HG03064 (cell line): ENCODE data around the gene SLC38A11.

Experiments
- ATAC-seq: cut with Tn5 transposase; IDR thresholded peaks from one replicate; pipeline ENCODE4 v1.9.1; 2021; ENCODE audit warnings: low read depth; ENCODE audit not compliant: unreplicated experiment

Gene SLC38A11

GRCh38 chr2:164920430-164920829 lies 34.9 kb downstream of the SLC38A11 start:
- no peak for ATAC-seq

DNA sequence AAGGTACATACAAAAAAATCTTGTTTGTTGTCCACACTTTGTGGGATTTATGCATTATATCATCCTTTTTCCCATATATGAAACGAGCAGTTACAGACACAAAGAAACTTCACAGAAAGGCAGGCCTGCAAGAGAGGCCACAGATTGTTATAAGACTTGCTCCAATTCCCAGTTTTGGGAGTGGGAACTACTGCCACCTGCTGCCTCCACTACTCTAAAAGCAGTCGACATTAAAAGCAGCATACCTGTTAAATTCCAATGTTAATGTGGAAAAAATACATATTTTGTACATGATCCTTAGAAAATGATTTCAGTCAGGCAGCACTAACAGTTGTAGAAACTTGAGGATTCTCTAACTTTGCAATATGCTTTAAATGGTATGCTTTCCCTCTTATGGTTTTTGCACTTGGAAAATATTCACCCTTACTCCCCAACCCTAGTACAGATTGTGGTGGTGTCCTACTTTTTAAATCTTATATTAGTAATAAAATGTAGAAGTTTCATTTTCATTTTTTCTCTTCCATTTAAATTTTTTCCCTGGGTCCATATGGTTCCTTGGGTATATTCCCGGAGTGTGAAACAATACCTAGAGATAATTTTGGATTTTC lies 37.9 kb downstream of the SLC38A11 start:
- no peak for ATAC-seq

GRCh38 chr2:164915566-164915965 lies 39.8 kb downstream of the SLC38A11 start:
- no peak for ATAC-seq

GRCh38 chr2:164913640-164914350 lies 41.5 kb downstream of the SLC38A11 start:
- ATAC-seq: no peak

GRCh38 chr2:164913011-164913410 lies 42.3 kb downstream of the SLC38A11 start:
- no peak for ATAC-seq

DNA sequence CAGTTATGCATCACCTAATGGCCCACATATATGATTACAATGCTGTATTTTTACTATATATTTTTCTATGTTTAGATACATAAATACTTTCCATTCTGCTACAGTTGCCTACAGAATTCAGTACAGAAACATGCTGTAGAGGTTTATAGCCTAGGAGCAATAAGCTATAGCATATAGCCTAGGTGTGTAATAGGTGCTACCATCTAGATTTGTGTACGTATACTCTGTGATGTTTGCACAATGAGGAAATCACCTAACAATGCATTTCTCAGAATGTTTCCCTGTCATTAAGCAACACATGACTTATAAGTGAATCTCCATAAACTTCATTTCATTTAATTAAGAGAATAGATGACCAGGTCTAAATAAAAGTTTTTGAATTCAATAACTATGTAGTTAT lies 43.5 kb downstream of the SLC38A11 start:
- ATAC-seq: no peak

GRCh38 chr2:164910101-164910899 lies 45.0 kb downstream of the SLC38A11 start:
- no peak for ATAC-seq

- ATAC-seq: no peak
These were observed 48.4 kb downstream of the SLC38A11 start for GRCh38 chr2:164906947-164907346.

GRCh38 chr2:164905307-164905706 lies 50.0 kb downstream of the SLC38A11 start:
- no peak for ATAC-seq

GRCh38 chr2:164903951-164904350 lies 51.4 kb downstream of the SLC38A11 start:
- no peak for ATAC-seq

DNA sequence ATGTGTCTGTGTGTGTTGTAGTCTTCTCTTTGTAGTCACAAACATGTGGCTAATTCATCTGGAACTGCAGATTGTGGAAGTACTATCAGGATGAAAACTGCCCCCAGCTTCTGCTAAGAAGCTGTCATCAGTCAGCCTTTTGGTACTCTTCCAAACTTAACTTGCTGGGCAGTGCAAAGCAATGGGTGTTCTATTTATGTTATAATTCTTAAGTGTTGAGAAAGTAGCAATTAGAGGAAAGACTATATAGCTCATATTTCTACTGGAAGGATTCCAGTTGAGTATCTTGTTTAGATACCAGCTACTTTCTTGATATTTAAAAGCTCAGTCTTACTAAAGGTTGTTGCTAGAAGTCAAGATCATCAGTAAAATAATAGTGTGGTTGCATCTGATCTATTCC lies 52.1 kb downstream of the SLC38A11 start:
- ATAC-seq: no peak

- no peak for ATAC-seq
These were observed 56.2 kb downstream of the SLC38A11 start for GRCh38 chr2:164899121-164899520.

- ATAC-seq: no peak
These were observed 56.9 kb downstream of the SLC38A11 start for GRCh38 chr2:164898475-164898874.

DNA sequence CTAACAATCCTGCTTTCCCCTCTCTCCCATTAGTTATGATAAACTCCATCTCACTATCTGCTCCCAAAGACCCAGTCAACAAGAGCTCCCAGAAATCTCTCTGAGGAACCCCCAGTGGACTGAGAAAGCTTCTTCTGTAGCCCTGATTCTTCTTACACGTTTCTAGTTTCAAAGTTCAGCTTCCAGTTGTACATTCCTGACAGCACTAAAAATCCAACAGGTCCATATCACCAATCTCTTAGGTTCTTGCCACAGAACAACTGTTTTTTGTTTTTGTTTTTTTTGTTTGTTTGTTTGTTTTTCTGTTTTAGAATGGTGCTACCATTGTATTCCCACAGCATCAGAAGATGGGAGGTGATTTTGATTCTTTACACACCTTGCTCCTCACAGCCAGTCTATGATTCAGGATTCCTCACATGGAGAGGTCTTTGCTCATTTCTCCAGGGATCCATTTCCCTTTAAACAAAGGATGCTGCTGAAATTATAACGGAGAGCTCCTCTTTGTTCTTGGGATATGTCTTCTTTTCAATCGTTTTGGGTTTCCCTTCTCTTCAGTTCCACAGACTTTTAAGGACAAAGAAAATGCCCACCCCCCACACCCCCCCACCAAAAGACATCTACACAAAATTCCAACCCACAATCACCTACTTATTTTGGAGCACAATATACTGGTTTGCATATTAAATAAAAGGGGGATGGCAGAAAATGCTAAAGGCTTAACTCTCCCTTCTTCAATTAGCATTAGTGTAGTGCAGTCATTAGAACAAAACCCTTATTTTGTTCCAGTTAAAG lies 57.7 kb downstream of the SLC38A11 start:
- no peak for ATAC-seq

GRCh38 chr2:164896634-164897355 lies 58.5 kb downstream of the SLC38A11 start:
- ATAC-seq: peak; percentile 99

- ATAC-seq: no peak
These were observed 59.1 kb downstream of the SLC38A11 start for GRCh38 chr2:164896226-164896625.

DNA sequence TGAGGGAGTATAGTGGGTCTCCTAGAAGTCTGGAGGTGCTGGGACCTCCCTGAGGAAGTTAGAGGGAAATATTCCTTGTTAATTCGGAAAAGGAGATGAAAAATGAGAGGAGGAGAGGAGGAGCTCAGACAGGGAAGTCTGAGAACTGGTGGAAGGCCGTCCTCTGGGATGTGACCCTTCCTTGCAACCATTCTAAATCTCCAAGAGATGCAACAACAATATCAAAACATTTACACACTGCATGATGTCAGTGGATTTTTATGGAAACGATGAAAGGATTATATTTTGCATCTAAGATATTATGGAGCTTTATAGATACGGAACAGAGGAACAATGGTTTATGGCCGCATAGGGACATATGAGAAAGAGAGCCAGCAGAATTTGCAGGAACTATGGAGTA lies 63.9 kb downstream of the SLC38A11 start:
- ATAC-seq: no peak

GRCh38 chr2:164890544-164890943 lies 64.8 kb downstream of the SLC38A11 start:
- no peak for ATAC-seq

DNA sequence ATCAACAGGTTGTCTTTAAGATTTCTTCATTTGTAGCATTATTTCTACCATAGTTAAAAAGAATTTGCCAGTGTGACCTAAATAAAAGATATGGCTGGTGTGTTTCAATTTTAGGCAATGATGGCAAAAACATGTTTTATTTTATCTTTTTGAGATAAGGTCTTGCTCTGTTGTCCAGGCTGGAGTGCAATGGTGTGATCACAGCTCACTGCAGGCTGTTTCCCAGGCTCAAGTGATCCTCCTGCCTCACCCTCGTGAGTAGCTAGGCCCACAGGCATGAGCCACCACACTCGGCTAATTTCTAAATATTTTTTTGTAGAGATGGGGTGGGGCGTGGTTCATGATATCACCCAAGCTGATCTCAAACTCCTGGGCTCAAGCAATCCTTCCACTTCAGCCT lies 66.7 kb downstream of the SLC38A11 start:
- ATAC-seq: no peak

DNA sequence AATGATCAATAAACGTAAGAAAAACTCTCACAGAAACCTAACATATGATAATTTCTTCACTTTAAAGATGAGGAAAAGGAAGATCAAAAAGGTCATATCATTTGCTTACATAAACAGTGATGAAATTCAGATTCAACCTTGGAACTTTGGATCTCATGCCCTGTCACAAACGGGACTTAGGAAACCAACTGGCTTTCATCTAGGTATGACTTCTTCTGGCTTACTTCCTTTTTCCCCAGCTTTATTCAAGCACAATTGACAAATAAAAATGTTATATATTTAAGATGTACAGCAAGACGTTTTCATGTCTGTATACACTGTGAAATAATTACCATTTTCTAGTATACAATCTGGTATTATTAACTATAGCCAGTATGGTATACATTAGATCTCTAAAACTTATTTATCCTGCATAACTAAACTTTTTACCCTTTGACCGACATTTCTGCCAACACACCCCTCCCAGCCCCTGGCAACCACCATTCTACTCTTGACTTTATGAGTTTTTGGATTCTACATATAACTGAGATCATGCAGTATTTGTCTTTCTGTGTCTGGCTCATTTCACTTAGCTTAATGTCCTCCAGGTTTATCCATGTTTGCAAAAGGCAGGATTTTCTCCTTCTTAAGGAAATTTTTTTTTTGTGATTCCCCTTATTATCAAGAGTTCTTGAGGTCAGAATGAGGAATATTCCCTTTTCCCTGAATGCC lies 67.7 kb downstream of the SLC38A11 start:
- ATAC-seq: no peak
